Measurements from ENCODE around the gene PRAMEF5.
"Not testable (repeated sequence)": the region's sequence is repeated elsewhere in the genome, so short reads cannot be mapped to it uniquely, and the experiment has no call there.

- not testable (repeated sequence) for TF ChIP-seq POLR2AphosphoS5 (IDR thresholded peaks at IDR 0.05)
- TF ChIP-seq, protein P1, sequence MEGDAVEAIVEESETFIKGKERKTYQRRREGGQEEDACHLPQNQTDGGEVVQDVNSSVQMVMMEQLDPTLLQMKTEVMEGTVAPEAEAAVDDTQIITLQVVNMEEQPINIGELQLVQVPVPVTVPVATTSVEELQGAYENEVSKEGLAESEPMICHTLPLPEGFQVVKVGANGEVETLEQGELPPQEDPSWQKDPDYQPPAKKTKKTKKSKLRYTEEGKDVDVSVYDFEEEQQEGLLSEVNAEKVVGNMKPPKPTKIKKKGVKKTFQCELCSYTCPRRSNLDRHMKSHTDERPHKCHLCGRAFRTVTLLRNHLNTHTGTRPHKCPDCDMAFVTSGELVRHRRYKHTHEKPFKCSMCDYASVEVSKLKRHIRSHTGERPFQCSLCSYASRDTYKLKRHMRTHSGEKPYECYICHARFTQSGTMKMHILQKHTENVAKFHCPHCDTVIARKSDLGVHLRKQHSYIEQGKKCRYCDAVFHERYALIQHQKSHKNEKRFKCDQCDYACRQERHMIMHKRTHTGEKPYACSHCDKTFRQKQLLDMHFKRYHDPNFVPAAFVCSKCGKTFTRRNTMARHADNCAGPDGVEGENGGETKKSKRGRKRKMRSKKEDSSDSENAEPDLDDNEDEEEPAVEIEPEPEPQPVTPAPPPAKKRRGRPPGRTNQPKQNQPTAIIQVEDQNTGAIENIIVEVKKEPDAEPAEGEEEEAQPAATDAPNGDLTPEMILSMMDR (IDR thresholded peaks at IDR 0.05), result not testable (repeated sequence)
These were observed 44.7 kb downstream of the PRAMEF5 start for GRCh38 chr1:13298699-13299098.
